WERI-Rb-1 (cell line): ENCODE measurements around the gene BARHL1.

Experiments
- DNase-seq: peaks from one replicate; pipeline ENCODE4 v3.0.0-alpha.2; 2020
- H3K27ac ChIP-seq: fragments of 250-450 bp; sonication (Bioruptor Pico); 2 replicates; pipeline ENCODE4 v1.5.1; 2020; ENCODE audit warnings: mild to moderate bottlenecking, moderate library complexity
- H3K27me3 ChIP-seq: fragments of 250-450 bp; sonication (Bioruptor Pico); 2 replicates; pipeline ENCODE4 v1.5.1; 2021; ENCODE audit warnings: mild to moderate bottlenecking, low read depth, moderate library complexity; ENCODE audit not compliant: insufficient read depth, severe bottlenecking
- H3K36me3 ChIP-seq: fragments of 250-450 bp; sonication (Bioruptor Pico); 2 replicates; pipeline ENCODE4 v1.5.1; 2020; ENCODE audit warnings: mild to moderate bottlenecking, moderate library complexity
- H3K4me3 ChIP-seq: 2 replicates; pipeline ENCODE4 v1.5.1; 2011; ENCODE audit warnings: low read depth, mild to moderate bottlenecking, control low read depth, low read length
- H3K9me3 ChIP-seq: fragments of 250-450 bp; sonication (Bioruptor Pico); 2 replicates; pipeline ENCODE4 v1.5.1; 2021; ENCODE audit warnings: mild to moderate bottlenecking, moderate library complexity; ENCODE audit not compliant: severe bottlenecking
- CTCF ChIP-seq: IDR thresholded peaks from 2 replicates; pipeline ENCODE4 v1.5.1; 2011; ENCODE audit warnings: low read depth, mild to moderate bottlenecking, control low read depth, inconsistent platforms, low read length

Gene BARHL1

GRCh38 chr9:132627106-132627505 is 44.7 kb downstream of the BARHL1 start:
- no peaks in the 10 kb centered on the region for H3K9me3 ChIP-seq
- TF ChIP-seq CTCF: no peak
- H3K4me3 ChIP-seq: no peak overlapping the region
- no peak overlapping the region for H3K27ac ChIP-seq
- no peak for DNase-seq
- peaks cover 46% of the 10 kb centered on the region for H3K36me3 ChIP-seq
- H3K27me3 ChIP-seq: no peaks in the 10 kb centered on the region

- no peak for DNase-seq
- no peak overlapping the region for H3K27ac ChIP-seq
- H3K27me3 ChIP-seq: no peaks in the 10 kb centered on the region
- no peak overlapping the region for H3K4me3 ChIP-seq
- H3K36me3 ChIP-seq: peaks cover 46% of the 10 kb centered on the region
- H3K9me3 ChIP-seq: no peaks in the 10 kb centered on the region
- TF ChIP-seq CTCF: no peak
Measured at GRCh38 chr9:132627594-132627993, 45.2 kb downstream of the BARHL1 start.

GRCh38 chr9:132628746-132629145 is 46.3 kb downstream of the BARHL1 start:
- no peak for TF ChIP-seq CTCF
- DNase-seq: no peak
- no peak overlapping the region for H3K27ac ChIP-seq
- H3K9me3 ChIP-seq: no peaks in the 10 kb centered on the region
- H3K27me3 ChIP-seq: no peaks in the 10 kb centered on the region
- peaks cover 46% of the 10 kb centered on the region for H3K36me3 ChIP-seq
- H3K4me3 ChIP-seq: no peak overlapping the region

GRCh38 chr9:132630116-132630515 is 47.7 kb downstream of the BARHL1 start:
- Histone ChIP-seq H3K4me3 (no peak overlapping the region), H3K27me3 (no peaks in the 10 kb centered on the region), H3K9me3 (no peaks in the 10 kb centered on the region), H3K36me3 (peaks cover 39% of the 10 kb centered on the region), H3K27ac (no peak overlapping the region)
- no peak for TF ChIP-seq CTCF
- no peak for DNase-seq

- no peaks in the 10 kb centered on the region for H3K27me3 ChIP-seq
- H3K4me3 ChIP-seq: no peak overlapping the region
- no peak overlapping the region for H3K27ac ChIP-seq
- H3K9me3 ChIP-seq: no peaks in the 10 kb centered on the region
- DNase-seq: no peak
- H3K36me3 ChIP-seq: peaks cover 37% of the 10 kb centered on the region
- no peak for TF ChIP-seq CTCF
Measured at GRCh38 chr9:132630811-132631210, 48.4 kb downstream of the BARHL1 start.

GRCh38 chr9:132631280-132631679 is 48.9 kb downstream of the BARHL1 start:
- Histone ChIP-seq H3K9me3 (no peaks in the 10 kb centered on the region), H3K27ac (no peak overlapping the region), H3K36me3 (peaks cover 38% of the 10 kb centered on the region), H3K4me3 (no peak overlapping the region), H3K27me3 (no peaks in the 10 kb centered on the region)
- no peak for TF ChIP-seq CTCF
- DNase-seq: no peak
